Measurements from ENCODE around the gene DOCK10.

- TF ChIP-seq CTCF (IDR thresholded peaks at IDR 0.05) (no peak), EP300 (IDR thresholded peaks at IDR 0.05) (peak in 1 of 2 donors; percentile 30), POLR2A (IDR thresholded peaks at IDR 0.05) (no peak)
These were observed 109.7 kb downstream of the DOCK10 start for GRCh38 chr2:224932522-224932921.
